ENCODE results near the gene SHOC2.

The SHOC2 gene

GRCh38 chr10:110919349-110919931 is at the start of gene SHOC2:
Gene SHOC2 (plus strand): TSS chr10:110919604. CDS start chr10:110964359, 44,755 bp downstream.
- peak; percentile 22 for TF ChIP-seq CTCF (conservative IDR thresholded peaks at IDR 0.05)
- peak; percentile 93 for TF ChIP-seq ZFX (IDR thresholded peaks at IDR 0.05)
- H3K27ac ChIP-seq = peak within 1 kb of the TSS; percentile 88

DNA sequence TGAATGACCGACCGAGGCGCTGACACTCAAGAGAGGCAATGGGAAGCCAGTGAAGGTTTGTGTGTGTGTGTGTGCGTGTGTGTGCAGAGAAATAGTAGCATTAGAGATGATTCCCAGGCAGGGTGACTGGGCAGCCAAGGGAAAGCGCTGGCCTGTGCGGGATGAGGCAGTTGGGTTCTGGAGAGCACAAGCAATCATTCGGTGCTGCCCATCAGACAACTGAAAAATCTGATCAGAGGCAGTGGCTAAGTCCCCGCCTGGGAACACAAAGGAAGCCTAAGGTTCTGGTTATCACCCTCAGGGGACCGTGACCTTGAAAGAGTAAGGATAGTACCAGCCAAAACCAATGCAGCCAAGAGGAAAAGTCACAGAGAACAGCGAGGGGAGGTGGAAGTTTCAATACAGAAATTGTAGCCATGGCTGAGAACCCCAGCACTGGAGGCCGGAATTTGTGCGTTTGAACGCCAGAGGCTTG is 48.5 kb upstream of the SHOC2 start:
- peak overlapping the region; percentile 87 for H3K27ac ChIP-seq
- TF ChIP-seq ZFX (IDR thresholded peaks at IDR 0.05) (no peak), CTCF (conservative IDR thresholded peaks at IDR 0.05) (no peak)

- H3K27ac ChIP-seq = peak within 1 kb of the TSS; percentile 87
- no peak for TF ChIP-seq CTCF (conservative IDR thresholded peaks at IDR 0.05)
- TF ChIP-seq ZFX (IDR thresholded peaks at IDR 0.05) = no peak
Observed at GRCh38 chr10:110871298-110872084, 47.9 kb upstream of the SHOC2 start, which contains the start of gene PDCD4. Gene PDCD4 (plus strand): TSS chr10:110871928. CDS start chr10:110876028, 4,100 bp downstream.

DNA sequence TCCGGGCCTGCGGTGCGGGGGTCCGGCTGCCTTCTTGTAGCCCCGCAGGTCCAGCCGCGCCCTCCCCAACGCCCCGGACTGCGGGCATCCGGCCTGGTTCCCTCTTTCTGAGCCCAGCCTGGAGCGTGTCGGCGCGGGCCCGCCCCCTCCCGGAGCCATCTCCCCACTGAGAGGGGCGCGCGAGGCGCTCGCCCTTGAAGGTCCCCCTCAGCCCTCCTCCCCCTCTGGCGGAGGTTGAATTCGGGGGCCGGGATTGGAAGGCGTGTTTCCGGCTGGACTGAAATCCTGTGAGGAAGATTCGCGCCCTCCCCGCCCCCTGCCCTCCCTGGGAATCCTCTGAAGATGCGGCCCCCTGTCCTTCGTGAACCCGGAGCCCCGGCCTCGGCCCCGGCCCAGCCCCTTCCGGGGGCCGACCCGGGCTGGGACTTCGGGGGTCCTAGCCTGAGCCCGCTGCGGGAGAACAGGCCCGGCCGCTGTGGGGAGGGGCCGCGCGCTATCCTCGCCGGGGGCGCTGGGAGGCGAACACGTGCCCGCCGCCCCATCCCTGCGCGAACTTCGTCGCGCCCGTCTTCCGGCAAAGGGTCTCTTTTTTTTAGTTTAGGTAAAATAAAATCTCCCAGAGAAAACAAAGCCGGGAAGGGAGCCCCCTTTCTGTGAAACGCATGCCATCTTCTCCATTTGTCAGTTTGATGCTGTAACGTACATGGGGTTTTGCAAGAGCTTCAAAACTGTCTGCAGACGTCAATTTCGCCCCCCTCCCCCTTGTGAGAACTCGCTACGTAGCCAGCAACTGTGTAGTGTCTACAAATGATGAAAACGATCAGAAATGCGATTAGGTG is 47.0 kb upstream of the SHOC2 start:
- TF ChIP-seq ZFX (IDR thresholded peaks at IDR 0.05) (peak; percentile 71), CTCF (conservative IDR thresholded peaks at IDR 0.05) (peak; percentile 29)
- peak overlapping the region; percentile 87 for H3K27ac ChIP-seq

DNA sequence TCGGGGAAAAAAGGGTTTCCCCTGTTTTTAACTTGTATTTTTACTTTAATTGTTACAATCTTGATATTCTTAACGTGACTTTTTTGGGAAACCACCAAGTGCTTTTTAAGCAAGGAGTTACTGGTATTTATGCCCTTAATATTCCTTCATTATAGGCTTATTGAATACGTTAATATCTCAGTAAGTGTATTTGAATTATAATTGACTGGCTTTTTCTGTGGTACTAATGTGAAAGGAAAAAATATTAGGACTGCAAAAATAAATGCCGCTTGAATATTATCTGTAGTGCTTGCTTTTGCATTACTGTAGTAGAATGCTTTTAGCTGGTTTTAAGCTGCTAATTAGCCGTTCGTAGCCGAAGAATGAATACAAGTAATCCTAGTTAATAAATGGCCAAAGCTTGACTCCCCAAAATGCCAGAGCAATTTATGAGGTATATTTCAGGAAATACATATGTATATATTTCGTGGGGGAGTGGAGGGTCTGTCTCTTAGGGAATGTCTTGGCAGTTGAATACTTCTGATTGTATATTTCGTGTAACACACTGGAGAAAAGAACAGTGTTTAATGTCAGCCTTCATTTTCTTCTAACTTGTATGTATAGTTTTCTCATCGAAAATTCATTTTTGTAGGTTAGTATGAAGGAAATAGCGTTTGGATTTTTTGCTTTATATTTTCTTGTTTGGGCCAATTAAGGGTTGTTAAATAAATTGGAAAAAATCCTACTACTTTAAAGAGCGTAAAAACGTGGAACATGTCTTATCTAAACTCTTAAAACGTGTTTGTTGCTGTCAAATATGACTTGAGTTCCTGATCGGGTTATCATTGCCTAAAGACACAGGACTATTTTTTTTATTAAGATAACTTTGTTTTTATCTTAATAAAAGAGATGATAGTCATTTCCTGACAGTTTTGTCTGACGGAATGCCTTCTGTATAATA is 46.1 kb upstream of the SHOC2 start:
- TF ChIP-seq ZFX (IDR thresholded peaks at IDR 0.05) = no peak
- no peak for TF ChIP-seq CTCF (conservative IDR thresholded peaks at IDR 0.05)
- H3K27ac ChIP-seq = peak overlapping the region; percentile 87

DNA sequence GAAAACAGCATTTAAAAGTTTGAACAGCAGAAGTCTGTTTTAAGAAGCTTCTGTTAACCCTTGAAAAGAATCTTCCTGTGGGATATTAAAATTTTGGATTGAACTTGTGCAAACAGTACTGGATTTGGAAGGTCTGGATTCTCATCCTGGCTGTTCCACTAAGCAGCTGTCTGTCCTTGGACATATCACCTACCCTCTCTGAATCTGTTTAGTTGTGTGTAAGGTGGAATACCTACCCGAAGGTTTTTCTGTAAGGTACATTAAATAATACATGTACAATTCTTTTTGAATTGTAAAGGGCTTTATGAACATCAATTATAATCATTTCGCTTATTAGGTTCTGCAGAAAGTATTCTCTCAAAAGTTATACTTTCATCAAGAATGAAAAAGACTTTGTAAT is 45.5 kb upstream of the SHOC2 start:
- TF ChIP-seq CTCF (conservative IDR thresholded peaks at IDR 0.05) (no peak), ZFX (IDR thresholded peaks at IDR 0.05) (no peak)
- H3K27ac ChIP-seq = no peak overlapping the region
